ENCODE results near the gene CDH4.
"Not testable (repeated sequence)": the region's sequence is repeated elsewhere in the genome, so short reads cannot be mapped to it uniquely, and the experiment has no call there.

The CDH4 gene

GRCh38 chr20:61443443-61444126, 191.5 kb downstream of the CDH4 start:
- no peak for DNase-seq

GRCh38 chr20:61444637-61445036, 192.6 kb downstream of the CDH4 start:
- no peak for DNase-seq

- DNase-seq = no peak
These were observed 193.1 kb downstream of the CDH4 start for GRCh38 chr20:61445138-61445537.

GRCh38 chr20:61445741-61446140, 193.7 kb downstream of the CDH4 start:
- DNase-seq = no peak

GRCh38 chr20:61447952-61448351, 195.9 kb downstream of the CDH4 start:
- DNase-seq = no peak

GRCh38 chr20:61448386-61448785, 196.3 kb downstream of the CDH4 start:
- DNase-seq = no peak

- no peak for DNase-seq
These were observed 197.1 kb downstream of the CDH4 start for GRCh38 chr20:61449057-61449609.

GRCh38 chr20:61449916-61450315, 197.9 kb downstream of the CDH4 start:
- DNase-seq = no peak

- no peak for DNase-seq
These were observed 198.5 kb downstream of the CDH4 start for GRCh38 chr20:61450549-61450948.

GRCh38 chr20:61451009-61451408, 198.9 kb downstream of the CDH4 start:
- DNase-seq = no peak

GRCh38 chr20:61451953-61452352, 199.9 kb downstream of the CDH4 start:
- no peak for DNase-seq

GRCh38 chr20:61453219-61453618, 201.2 kb downstream of the CDH4 start:
- DNase-seq = no peak

GRCh38 chr20:61453623-61454022, 201.6 kb downstream of the CDH4 start:
- not testable (repeated sequence) for DNase-seq

GRCh38 chr20:61454053-61454452, 202.0 kb downstream of the CDH4 start:
- DNase-seq = no peak

- no peak for DNase-seq
These were observed 203.6 kb downstream of the CDH4 start for GRCh38 chr20:61455508-61456215.

GRCh38 chr20:61457725-61458124, 205.7 kb downstream of the CDH4 start:
- DNase-seq = no peak

GRCh38 chr20:61458146-61458746, 206.2 kb downstream of the CDH4 start:
- DNase-seq = no peak

- no peak for DNase-seq
These were observed 207.2 kb downstream of the CDH4 start for GRCh38 chr20:61459266-61459665.

- DNase-seq = no peak
These were observed 207.6 kb downstream of the CDH4 start for GRCh38 chr20:61459705-61460104.

- DNase-seq = no peak
These were observed 208.4 kb downstream of the CDH4 start for GRCh38 chr20:61460261-61461052.

GRCh38 chr20:61461461-61461860, 209.4 kb downstream of the CDH4 start:
- no peak for DNase-seq

GRCh38 chr20:61464307-61465303, 212.5 kb downstream of the CDH4 start:
- no peak for DNase-seq
